Gastroesophageal sphincter (tissue), 3 donors: ENCODE measurements around the gene RERE.

Experiments used
- CTCF ChIP-seq, 4 experiments: fragments of 200-600 bp in 2 of 4; fragments of 450-650 bp in 2 of 4; sonication (generic) in 1 of 4; IDR thresholded peaks; one replicate each; pipeline ENCODE4 v1.5.1; 2017 to 2019; ENCODE audit warnings: antibody characterized with exemption in 4 of 4, mild to moderate bottlenecking in 2 of 4, moderate library complexity in 2 of 4
- EP300 ChIP-seq: sonication (generic); formaldehyde crosslinking; IDR thresholded peaks from one replicate; pipeline ENCODE4 v1.6.1; 2017; ENCODE audit warnings: antibody characterized with exemption, mild to moderate bottlenecking
- POLR2A ChIP-seq, 2 donors: fragments of 450-650 bp; IDR thresholded peaks; one replicate each; pipeline ENCODE4 v1.6.1; 2017; ENCODE audit warnings: antibody characterized with exemption in 2 of 2, mild to moderate bottlenecking in 2 of 2, moderate library complexity in 1 of 2

GRCh38 chr1:8663915-8664329 is 153.5 kb downstream of the RERE start:
- TF ChIP-seq POLR2A (IDR thresholded peaks at IDR 0.05), result no peak
- no peak for TF ChIP-seq CTCF (IDR thresholded peaks at IDR 0.05)
- no peak for TF ChIP-seq EP300
